GF-D8 (cell line): ENCODE measurements around the gene SPATA31A3.
"Not testable (repeated sequence)": the region's sequence is repeated elsewhere in the genome, so short reads cannot be mapped to it uniquely, and the experiment has no call there.

ENCODE experiments used
- DNase-seq: peaks from one replicate; lab custom pipeline; 2025; lab: John Stamatoyannopoulos, UW

Gene SPATA31A3

DNA sequence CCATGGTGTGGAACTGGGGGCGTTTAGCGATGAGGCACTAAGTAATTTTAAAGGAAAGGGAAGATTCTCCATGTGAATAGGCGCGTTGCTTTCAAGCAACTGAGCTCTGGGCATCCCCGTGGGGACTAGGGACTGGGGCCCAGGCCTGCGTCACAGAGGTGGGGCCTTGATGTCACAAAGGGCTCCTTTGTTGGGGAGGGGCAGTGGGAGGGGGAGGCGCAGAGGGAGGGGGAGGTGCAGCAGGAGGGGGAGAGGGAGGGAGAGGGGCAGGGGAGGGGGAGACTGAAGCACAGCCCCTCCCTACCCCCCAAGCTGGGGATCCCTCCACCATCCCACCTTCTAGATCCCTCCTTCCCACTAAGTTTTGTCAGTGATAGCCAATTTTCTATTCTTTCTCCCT is at the start of gene SPATA31A3:
Gene SPATA31A3, minus strand, starts transcription at position 101 of the 400 bp plus-strand sequence. Its CDS starts 29 bp downstream, at position 72.
- DNase-seq, result not testable (repeated sequence)

GRCh38 chr9:66952576-66952975 is 39.8 kb downstream of the SPATA31A3 start:
- DNase-seq, result not testable (repeated sequence)

- not testable (repeated sequence) for DNase-seq
These were observed 49.8 kb downstream of the SPATA31A3 start for GRCh38 chr9:66942400-66943155.

GRCh38 chr9:66939878-66940830 is 52.2 kb downstream of the SPATA31A3 start:
- DNase-seq, result not testable (repeated sequence)

- not testable (repeated sequence) for DNase-seq
These were observed 54.0 kb downstream of the SPATA31A3 start for GRCh38 chr9:66938322-66938721.

GRCh38 chr9:66937662-66938061 is 54.7 kb downstream of the SPATA31A3 start:
- DNase-seq, result not testable (repeated sequence)
